ENCODE measurements around the gene PIK3CA. TPM values are rescaled to one million over a fixed set of nuclear protein-coding genes. Genes with fewer than 3 reads are reported as not detected.
A peak's percentile ranks its signal among the peaks of the same experiment; 100 is the strongest.

Gene PIK3CA
- total RNA-seq, 1 donor from 2014 or later, result 17.6 TPM

DNA sequence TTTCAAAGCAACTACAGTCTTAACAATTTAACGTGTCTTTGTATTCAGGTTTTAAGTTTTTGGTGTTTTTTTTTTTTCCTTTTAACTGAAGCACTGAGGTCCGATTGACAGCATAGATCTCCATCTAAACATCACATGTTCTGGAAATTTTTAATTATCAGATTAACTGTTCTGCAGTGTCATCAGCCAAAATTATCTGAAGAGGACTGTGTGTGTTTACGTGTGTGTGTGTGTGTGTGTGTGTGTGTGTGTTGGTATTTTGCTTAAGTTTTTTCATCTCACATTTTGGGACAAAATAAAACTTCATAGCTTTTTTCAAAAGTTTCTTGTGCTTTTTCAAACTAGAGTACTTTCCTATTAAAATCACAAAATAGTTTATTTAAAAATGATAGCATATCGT lies 1.8 kb downstream of the PIK3CA start:
- no peak for DNase-seq (ENCODE audit: extremely low spot score, unreplicated experiment)
- H3K4me1 Mint-ChIP-seq (ENCODE audit: unreplicated experiment), result peaks cover 18% of the 10 kb centered on the region
- peak overlapping the region; percentile 95 for H3K4me3 Mint-ChIP-seq
- H3K36me3 Mint-ChIP-seq, result no peaks in the 10 kb centered on the region
- TF ChIP-seq, protein P1, sequence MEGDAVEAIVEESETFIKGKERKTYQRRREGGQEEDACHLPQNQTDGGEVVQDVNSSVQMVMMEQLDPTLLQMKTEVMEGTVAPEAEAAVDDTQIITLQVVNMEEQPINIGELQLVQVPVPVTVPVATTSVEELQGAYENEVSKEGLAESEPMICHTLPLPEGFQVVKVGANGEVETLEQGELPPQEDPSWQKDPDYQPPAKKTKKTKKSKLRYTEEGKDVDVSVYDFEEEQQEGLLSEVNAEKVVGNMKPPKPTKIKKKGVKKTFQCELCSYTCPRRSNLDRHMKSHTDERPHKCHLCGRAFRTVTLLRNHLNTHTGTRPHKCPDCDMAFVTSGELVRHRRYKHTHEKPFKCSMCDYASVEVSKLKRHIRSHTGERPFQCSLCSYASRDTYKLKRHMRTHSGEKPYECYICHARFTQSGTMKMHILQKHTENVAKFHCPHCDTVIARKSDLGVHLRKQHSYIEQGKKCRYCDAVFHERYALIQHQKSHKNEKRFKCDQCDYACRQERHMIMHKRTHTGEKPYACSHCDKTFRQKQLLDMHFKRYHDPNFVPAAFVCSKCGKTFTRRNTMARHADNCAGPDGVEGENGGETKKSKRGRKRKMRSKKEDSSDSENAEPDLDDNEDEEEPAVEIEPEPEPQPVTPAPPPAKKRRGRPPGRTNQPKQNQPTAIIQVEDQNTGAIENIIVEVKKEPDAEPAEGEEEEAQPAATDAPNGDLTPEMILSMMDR (conservative IDR thresholded peaks at IDR 0.05), result no peak
- peak overlapping the region; percentile 97 for H3K27ac Mint-ChIP-seq
- H3K9me3 Mint-ChIP-seq, result no peaks in the 10 kb centered on the region
- no peaks in the 10 kb centered on the region for H3K27me3 Mint-ChIP-seq

DNA sequence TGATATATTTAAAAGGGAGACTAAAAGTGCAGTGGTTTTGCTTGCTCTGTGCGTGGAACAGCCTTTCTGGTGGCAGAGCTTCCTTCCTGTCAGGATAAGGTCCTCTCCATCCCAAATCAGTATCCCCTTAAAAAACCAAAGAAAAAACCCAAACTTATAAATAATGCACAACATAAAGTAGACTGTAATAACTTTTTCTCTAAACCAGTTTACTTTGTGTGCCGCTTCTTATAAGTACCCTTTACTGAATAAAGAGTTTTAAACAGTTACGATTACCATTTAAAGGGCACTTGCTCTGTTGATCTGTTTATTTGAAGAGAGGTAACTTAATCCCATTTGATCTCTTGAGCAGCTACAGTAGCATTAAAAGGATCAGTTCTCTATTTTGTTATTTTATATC lies 2.5 kb downstream of the PIK3CA start:
- H3K36me3 Mint-ChIP-seq, result no peaks in the 10 kb centered on the region
- no peaks in the 10 kb centered on the region for H3K9me3 Mint-ChIP-seq
- TF ChIP-seq, protein P1 (conservative IDR thresholded peaks at IDR 0.05), result no peak
- peaks cover 18% of the 10 kb centered on the region for H3K4me1 Mint-ChIP-seq (ENCODE audit: unreplicated experiment)
- H3K27me3 Mint-ChIP-seq, result no peaks in the 10 kb centered on the region
- no peak for DNase-seq (ENCODE audit: extremely low spot score, unreplicated experiment)
- H3K4me3 Mint-ChIP-seq, result peak overlapping the region; percentile 60
- no peak overlapping the region for H3K27ac Mint-ChIP-seq

DNA sequence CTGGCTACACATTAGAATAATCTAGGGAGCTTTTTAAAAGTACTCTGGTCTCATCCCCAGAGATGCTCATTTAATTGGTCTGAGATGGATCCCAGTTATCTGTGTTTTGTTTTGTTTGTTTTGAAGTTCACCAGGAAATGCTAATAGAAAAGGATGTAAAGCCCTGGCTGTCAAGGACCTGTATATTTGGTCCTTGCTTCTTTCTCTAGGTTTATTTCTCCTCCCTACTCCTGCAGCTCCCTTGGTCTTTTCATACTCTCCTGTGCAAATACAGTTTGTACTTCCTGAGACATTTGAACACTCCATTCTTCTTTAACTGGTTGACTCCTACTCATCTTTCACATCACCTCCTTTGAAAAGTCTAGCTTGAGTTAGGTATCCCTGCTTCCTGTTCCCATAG lies 3.3 kb downstream of the PIK3CA start:
- TF ChIP-seq, protein P1 (conservative IDR thresholded peaks at IDR 0.05), result no peak
- Mint-ChIP-seq H3K4me1 (ENCODE audit: unreplicated experiment) (peaks cover 24% of the 10 kb centered on the region), H3K4me3 (peak overlapping the region; percentile 6), H3K27ac (no peak overlapping the region), H3K36me3 (no peaks in the 10 kb centered on the region), H3K27me3 (no peaks in the 10 kb centered on the region), H3K9me3 (no peaks in the 10 kb centered on the region)
- no peak for DNase-seq (ENCODE audit: extremely low spot score, unreplicated experiment)

DNA sequence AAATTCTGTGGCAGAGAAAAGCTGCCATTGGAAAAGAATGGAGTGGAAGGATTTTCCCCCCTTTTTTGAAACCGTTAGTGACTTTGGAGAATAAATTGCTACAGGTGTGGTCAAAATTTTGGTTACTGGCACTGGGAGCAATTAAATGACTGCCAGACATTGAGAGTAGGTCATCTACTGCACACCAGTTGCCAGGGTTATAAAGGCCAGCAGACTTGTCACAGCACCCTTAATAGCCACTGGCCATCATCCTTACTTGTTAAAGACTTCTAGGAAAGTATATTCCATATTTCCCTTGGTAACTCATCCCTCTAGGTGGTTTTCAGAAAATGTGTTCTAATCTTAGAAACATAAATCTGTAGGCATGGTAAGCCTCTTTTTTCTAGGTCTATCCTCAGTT lies 8.0 kb downstream of the PIK3CA start:
- H3K9me3 Mint-ChIP-seq, result peaks cover 4% of the 10 kb centered on the region
- no peak for DNase-seq (ENCODE audit: extremely low spot score, unreplicated experiment)
- no peak overlapping the region for H3K27ac Mint-ChIP-seq
- H3K4me1 Mint-ChIP-seq (ENCODE audit: unreplicated experiment), result peaks cover 19% of the 10 kb centered on the region
- peaks cover 3% of the 10 kb centered on the region for H3K36me3 Mint-ChIP-seq
- no peak overlapping the region for H3K4me3 Mint-ChIP-seq
- TF ChIP-seq, protein P1 (conservative IDR thresholded peaks at IDR 0.05), result no peak
- H3K27me3 Mint-ChIP-seq, result no peaks in the 10 kb centered on the region

DNA sequence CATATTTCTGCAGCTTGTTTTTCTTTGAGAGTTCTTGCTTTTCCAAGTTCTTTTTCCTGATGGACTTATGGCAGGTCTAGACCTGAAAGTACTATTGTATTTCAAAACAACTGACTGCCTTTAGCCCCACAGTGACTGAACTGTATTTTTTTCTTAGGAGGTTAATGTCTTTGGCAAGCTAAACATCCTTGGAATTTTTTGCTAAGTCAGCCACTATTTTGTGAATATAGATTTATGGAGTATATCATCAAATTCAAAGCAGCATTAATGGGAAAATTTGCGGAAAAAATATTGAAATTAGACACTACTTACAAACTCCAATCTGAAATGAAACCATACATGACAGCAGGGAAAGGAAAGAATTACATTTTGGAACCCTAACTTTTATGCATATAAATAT lies 8.6 kb downstream of the PIK3CA start:
- Mint-ChIP-seq H3K4me3 (no peak overlapping the region), H3K36me3 (peaks cover 4% of the 10 kb centered on the region), H3K27ac (no peak overlapping the region), H3K27me3 (no peaks in the 10 kb centered on the region), H3K9me3 (peaks cover 6% of the 10 kb centered on the region), H3K4me1 (ENCODE audit: unreplicated experiment) (peaks cover 13% of the 10 kb centered on the region)
- DNase-seq (ENCODE audit: extremely low spot score, unreplicated experiment), result no peak
- TF ChIP-seq, protein P1 (conservative IDR thresholded peaks at IDR 0.05), result no peak

All from type B pancreatic cell (in vitro differentiated cells).